GM12875 (cell line): Measurements from ENCODE around the gene PGGHG.

Experiments used
- H3K4me3 ChIP-seq: one replicate; pipeline ENCODE4 v1.5.1; 2011; ENCODE audit warnings: low read depth, low read length, control low read depth
- CTCF ChIP-seq: IDR thresholded peaks from 2 replicates; pipeline ENCODE4 v1.5.1; 2011; ENCODE audit warnings: low read depth, mild to moderate bottlenecking, control low read depth, inconsistent platforms, low read length, moderate library complexity, borderline replicate concordance; ENCODE audit not compliant: insufficient read depth

The PGGHG gene

DNA sequence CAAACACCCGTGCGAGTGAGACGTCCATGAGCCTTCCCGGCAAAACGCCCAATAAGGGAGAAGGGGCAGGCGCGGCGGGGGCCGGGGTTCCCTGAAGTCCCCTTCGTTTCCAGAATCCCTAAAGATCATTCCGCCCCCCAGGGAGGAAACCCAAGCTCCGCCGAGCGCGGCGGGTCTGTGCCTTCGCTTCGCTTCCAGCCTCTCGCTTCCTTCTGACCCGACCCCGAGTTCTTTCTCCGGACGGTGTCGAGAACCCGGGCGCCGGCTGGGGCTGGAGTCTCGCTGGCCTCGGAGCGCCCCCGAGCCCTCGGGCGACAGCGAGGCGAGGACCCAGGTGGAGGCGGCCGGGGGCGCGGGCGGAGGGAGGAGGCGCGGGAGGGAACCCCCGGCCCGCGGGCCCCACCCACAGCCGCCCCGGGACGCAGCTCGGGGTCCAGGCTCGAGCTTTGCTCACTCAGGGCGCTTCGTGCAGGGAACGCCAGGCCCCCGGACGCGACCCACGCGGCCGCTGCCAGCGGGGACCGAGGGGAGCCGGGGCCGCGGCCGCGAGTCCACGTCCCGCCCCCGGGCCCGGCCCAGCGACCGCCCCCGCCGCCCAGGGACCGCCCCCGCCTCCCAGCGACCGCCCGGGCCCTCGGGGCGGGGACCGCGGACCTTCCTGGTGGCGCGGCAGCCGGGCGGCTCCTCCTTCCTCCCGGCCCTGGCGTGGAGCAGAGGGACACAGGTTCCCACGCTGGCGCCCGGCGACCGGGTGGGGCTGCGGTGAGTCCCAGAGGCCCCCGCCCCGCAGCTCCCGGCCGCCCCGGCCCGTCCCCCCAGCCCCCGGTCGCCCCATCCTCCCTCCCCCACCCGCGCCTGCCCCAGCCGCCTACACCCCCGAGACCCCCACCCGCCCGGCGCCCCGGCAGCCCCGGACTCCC lies at the start of gene PGGHG:
PGGHG (plus strand) TSS at position 649 of the 920 bp plus-strand sequence. CDS start 691 bp downstream, outside the sequence.
- H3K4me3 ChIP-seq, result peak within 1 kb of the TSS; percentile 56
- TF ChIP-seq CTCF, result no peak

- no peak overlapping the region for H3K4me3 ChIP-seq
- no peak for TF ChIP-seq CTCF
Measured at GRCh38 chr11:240315-240714, 48.6 kb upstream of the PGGHG start.

GRCh38 chr11:241634-242033 lies 47.3 kb upstream of the PGGHG start:
- no peak overlapping the region for H3K4me3 ChIP-seq
- no peak for TF ChIP-seq CTCF

DNA sequence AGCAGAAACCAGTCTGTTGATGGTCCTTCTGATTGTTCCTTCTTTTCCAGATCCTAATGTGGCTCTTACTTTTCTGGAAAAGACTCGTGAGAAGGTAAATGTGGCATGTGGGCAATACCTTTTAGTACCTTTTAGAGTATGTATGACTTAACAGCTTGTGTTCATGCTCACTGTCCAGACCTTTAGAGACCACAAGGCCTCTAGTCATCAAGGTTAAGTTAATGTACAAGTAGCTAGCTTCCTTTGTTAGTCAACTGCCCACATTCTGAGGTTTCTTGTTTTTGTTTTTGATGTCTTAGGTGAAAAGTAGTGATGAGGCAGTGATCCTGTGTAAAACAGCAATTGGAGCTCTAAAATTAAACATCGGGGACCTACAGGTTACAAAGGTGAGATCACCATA lies 44.5 kb upstream of the PGGHG start:
- H3K4me3 ChIP-seq, result no peak overlapping the region
- no peak for TF ChIP-seq CTCF

DNA sequence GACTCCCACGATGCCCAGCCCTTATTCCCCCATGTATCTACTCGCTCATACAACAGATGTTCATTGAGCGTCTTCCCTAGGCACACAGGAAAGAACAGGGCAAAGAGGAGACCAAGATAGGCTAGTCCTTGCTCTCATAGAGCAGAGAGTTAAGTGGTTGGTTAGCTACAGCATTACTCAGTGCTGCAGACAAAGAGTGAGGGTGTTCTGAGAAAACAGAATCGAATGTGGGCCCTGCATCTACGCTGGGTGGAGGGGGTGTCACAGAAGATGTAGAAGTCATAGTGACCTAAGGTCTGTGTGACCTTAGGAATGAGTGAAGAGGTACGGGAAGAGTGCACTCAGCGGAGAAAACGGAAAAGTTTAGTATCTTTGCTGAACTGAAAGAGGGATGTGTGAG lies 39.9 kb upstream of the PGGHG start:
- H3K4me3 ChIP-seq, result no peak overlapping the region
- no peak for TF ChIP-seq CTCF

- no peak overlapping the region for H3K4me3 ChIP-seq
- no peak for TF ChIP-seq CTCF
Measured at GRCh38 chr11:250274-250673, 38.7 kb upstream of the PGGHG start.

DNA sequence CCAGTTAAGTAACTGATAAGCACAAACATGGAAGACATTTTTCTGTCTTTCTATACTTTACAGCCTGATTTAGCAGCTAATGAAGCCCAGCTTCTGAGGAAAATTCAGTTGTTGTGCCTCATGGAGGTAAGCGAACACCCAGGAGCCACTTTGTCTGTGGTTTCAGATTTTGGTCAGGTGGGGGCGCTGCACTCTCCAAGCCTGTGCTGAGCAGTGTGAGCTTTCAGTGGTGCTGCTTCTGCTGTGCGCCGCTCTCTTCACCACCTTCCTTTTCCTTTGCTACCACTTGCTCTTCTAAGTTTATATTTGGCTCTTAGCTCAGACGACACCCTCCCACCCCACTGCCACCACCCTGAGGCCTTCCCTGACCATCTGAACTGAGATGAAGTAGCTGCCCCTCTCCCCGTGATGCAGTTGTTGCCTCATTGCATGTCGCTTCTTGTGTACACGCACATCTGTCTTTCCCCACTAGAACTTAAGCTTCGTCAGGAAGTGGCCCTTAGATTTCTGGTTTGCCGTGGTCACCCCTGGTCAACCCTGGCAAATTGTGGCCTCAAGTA lies 38.1 kb upstream of the PGGHG start:
- H3K4me3 ChIP-seq, result no peak overlapping the region
- peak; percentile 71 for TF ChIP-seq CTCF
